Mesenchymal stem cell (in vitro differentiated cells and primary cell): ENCODE results near the gene SDK2.

Source experiments
- DNase-seq: peaks from one replicate; pipeline ENCODE4 v3.0.0-alpha.2; 2013
- H2AFZ ChIP-seq: one replicate; pipeline ENCODE4 v1.6.1; 2013; ENCODE audit warnings: low read depth, mild to moderate bottlenecking, control low read depth, inconsistent platforms, low read length, moderate library complexity
- H2AK5ac ChIP-seq: 2 replicates; pipeline ENCODE4 v1.6.1; 2013; ENCODE audit warnings: low read length, moderate library complexity, mild to moderate bottlenecking, inconsistent platforms; ENCODE audit not compliant: severe bottlenecking
- H2BK120ac ChIP-seq: one replicate; pipeline ENCODE4 v1.6.1; 2013; ENCODE audit warnings: low read depth, mild to moderate bottlenecking, inconsistent platforms, low read length, moderate library complexity
- H2BK12ac ChIP-seq, 2 experiments: one replicate each; pipeline ENCODE4 v1.6.1; 2013; ENCODE audit warnings: inconsistent platforms in 2 of 2, low read length in 2 of 2, mild to moderate bottlenecking in 2 of 2, moderate library complexity in 2 of 2, control low read depth in 1 of 2
- H2BK15ac ChIP-seq: one replicate; pipeline ENCODE4 v1.6.1; 2013; ENCODE audit warnings: mild to moderate bottlenecking, low read depth, inconsistent platforms; ENCODE audit not compliant: poor library complexity, severe bottlenecking
- H2BK5ac ChIP-seq: 2 replicates; pipeline ENCODE4 v1.6.1; 2013; ENCODE audit warnings: low read depth, mild to moderate bottlenecking, low read length, control low read depth, inconsistent platforms; ENCODE audit not compliant: poor library complexity, severe bottlenecking
- H3K14ac ChIP-seq, 2 experiments: one replicate each; pipeline ENCODE4 v1.6.1; 2013; ENCODE audit warnings: inconsistent platforms in 2 of 2, low read length in 2 of 2, control low read depth in 1 of 2, mild to moderate bottlenecking in 1 of 2, moderate library complexity in 1 of 2
- H3K18ac ChIP-seq, 2 experiments: one replicate each; pipeline ENCODE4 v1.6.1; 2013; ENCODE audit warnings: inconsistent platforms in 2 of 2, low read length in 2 of 2, control low read depth in 1 of 2, low read depth in 1 of 2, mild to moderate bottlenecking in 1 of 2
- H3K23ac ChIP-seq, 2 experiments: one replicate each; pipeline ENCODE4 v1.6.1; 2013; ENCODE audit warnings: inconsistent platforms in 2 of 2, low read length in 2 of 2, mild to moderate bottlenecking in 2 of 2, moderate library complexity in 2 of 2, control low read depth in 1 of 2
- H3K27ac ChIP-seq: 2 replicates; pipeline ENCODE4 v1.5.1; 2013; ENCODE audit warnings: mild to moderate bottlenecking, moderate library complexity, low read length, control low read depth, inconsistent platforms; ENCODE audit not compliant: poor library complexity, severe bottlenecking
- H3K27me3 ChIP-seq, 2 experiments: 2 replicates each; pipeline versions ENCODE4 v1.6.1 to v1.7.0; 2013; ENCODE audit warnings: low read length in 2 of 2, mild to moderate bottlenecking in 2 of 2, moderate library complexity in 2 of 2, control low read depth in 1 of 2, inconsistent platforms in 1 of 2; ENCODE audit not compliant: control insufficient read depth in 1 of 2, insufficient read depth in 1 of 2
- H3K36me3 ChIP-seq, 2 experiments: 2 replicates each; pipeline versions ENCODE4 v1.6.1 to v1.7.0; 2013; ENCODE audit warnings: low read length in 2 of 2, control low read depth in 1 of 2, inconsistent platforms in 1 of 2, low read depth in 1 of 2, mild to moderate bottlenecking in 1 of 2; ENCODE audit not compliant: insufficient read depth in 2 of 2, control insufficient read depth in 1 of 2
- H3K4ac ChIP-seq, 2 experiments: one replicate each; pipeline ENCODE4 v1.6.1; 2013; ENCODE audit warnings: inconsistent platforms in 2 of 2, low read length in 2 of 2, mild to moderate bottlenecking in 2 of 2, moderate library complexity in 2 of 2, control low read depth in 1 of 2, low read depth in 1 of 2
- H3K4me1 ChIP-seq: 2 replicates; pipeline ENCODE4 v1.6.1; 2013; ENCODE audit warnings: low read depth, low read length, control low read depth; ENCODE audit not compliant: control insufficient read depth, insufficient read depth
- H3K4me2 ChIP-seq: 2 replicates; pipeline ENCODE4 v1.6.1; 2013; ENCODE audit warnings: low read length, mild to moderate bottlenecking, inconsistent platforms; ENCODE audit not compliant: poor library complexity, severe bottlenecking
- H3K4me3 ChIP-seq, 2 experiments: 2 replicates each; pipeline versions ENCODE4 v1.5.1 to v1.7.0; 2013; ENCODE audit warnings: low read length in 2 of 2, mild to moderate bottlenecking in 2 of 2, control low read depth in 1 of 2, low read depth in 1 of 2; ENCODE audit not compliant: insufficient read depth in 1 of 2
- H3K79me1 ChIP-seq: replicated peaks from 2 replicates; pipeline ENCODE4 v1.6.1; 2013; ENCODE audit warnings: mild to moderate bottlenecking, control low read depth, low read length, inconsistent platforms; ENCODE audit not compliant: poor library complexity, severe bottlenecking
- H3K9ac ChIP-seq: 2 replicates; pipeline ENCODE4 v1.7.0; 2013; ENCODE audit warnings: mild to moderate bottlenecking, low read length, moderate library complexity
- H3K9me3 ChIP-seq: 2 replicates; pipeline ENCODE4 v1.7.0; 2013; ENCODE audit warnings: mild to moderate bottlenecking, low read length; ENCODE audit not compliant: control insufficient read depth
- H4K8ac ChIP-seq: one replicate; pipeline ENCODE4 v1.6.1; 2013; ENCODE audit warnings: inconsistent platforms, mild to moderate bottlenecking, low read length, moderate library complexity
- H4K91ac ChIP-seq: one replicate; pipeline ENCODE4 v1.6.1; 2013; ENCODE audit warnings: mild to moderate bottlenecking, low read length, inconsistent platforms
- WGBS: methylation state at CpG from one replicate; pipeline ENCODE4 v1.1.7; 2013; ENCODE audit warnings: mixed read lengths; 5-methylcytosine and 5-hydroxymethylcytosine counted together

Gene SDK2

DNA sequence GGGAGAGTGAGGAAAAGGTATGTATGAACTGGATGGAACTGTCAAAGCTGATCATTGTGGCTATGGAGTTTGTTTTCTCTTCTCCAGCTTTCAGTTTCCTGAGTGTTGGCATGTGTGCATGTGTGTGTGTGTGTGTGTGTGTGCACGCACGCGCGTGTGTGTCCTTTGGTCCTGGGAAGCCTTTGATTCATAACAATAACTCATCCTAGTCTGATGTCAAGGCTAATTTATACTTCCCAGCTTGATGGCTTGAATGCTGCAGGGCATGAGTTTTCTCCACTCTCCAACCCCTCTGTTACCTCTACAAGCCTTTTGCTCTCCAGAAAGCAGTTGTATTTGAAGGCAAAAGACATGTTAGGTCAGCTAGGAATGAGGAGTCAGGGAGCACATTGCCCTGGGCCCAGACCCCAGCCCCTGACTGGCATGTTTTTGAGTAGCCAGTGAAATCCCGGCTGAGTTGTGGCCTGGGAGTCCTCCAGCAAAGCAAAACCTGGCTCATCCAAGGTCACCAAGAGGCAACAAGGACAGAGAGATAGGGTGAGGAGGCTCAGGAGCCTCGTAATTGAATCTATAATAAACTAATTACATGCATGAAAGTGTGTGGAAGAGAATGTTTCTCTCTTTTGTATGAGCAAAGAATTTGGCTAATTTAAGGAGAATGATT is 323.5 kb downstream of the SDK2 start:
- Histone ChIP-seq H3K36me3 (no peaks in the 10 kb centered on the region), H3K27ac (no peak overlapping the region), H2AFZ (no peak overlapping the region), H3K79me1 (no peaks in the 10 kb centered on the region), H3K14ac (no peak overlapping the region), H4K91ac (no peak overlapping the region), H3K18ac (no peak overlapping the region), H2BK12ac (no peak overlapping the region), H3K4me1 (peaks cover 17% of the 10 kb centered on the region), H3K4me2 (no peak overlapping the region), H2AK5ac (no peak overlapping the region), H3K9ac (no peak overlapping the region), H3K9me3 (no peaks in the 10 kb centered on the region), H2BK120ac (no peak overlapping the region), H2BK5ac (no peak overlapping the region), H4K8ac (no peak overlapping the region), H3K4ac (no peak overlapping the region), H3K4me3 (no peak overlapping the region), H3K27me3 (no peaks in the 10 kb centered on the region), H2BK15ac (no peak overlapping the region), H3K23ac (no peak overlapping the region)
- WGBS = 80% methylated on average over 1 of the region's 6 CpGs
- DNase-seq = no peak

DNA sequence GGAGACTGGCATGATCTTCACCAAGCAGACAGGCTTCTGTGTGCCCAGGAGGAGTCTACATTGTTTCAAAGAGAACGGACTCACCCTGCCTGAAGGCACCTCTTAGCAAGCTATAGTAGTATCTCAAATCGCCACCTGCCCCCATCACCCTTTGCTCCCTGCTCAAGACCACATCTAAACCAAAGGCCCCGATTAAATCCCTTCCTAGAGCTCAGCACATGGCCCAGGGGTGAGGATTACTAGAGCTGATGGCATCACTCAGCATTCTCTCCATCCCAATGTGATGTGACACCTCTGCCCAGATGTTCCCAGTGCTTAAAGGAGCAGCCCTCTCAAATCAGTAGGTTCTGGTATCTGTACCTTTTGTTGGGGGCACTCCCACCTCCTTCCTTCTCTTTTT is 324.5 kb downstream of the SDK2 start:
- H3K36me3 ChIP-seq = no peaks in the 10 kb centered on the region
- no peak overlapping the region for H2AK5ac ChIP-seq
- no peak for DNase-seq
- H3K4me1 ChIP-seq = peaks cover 15% of the 10 kb centered on the region
- H3K14ac ChIP-seq = no peak overlapping the region
- no peak overlapping the region for H3K18ac ChIP-seq
- no peak overlapping the region for H3K4ac ChIP-seq
- no peak overlapping the region for H3K9ac ChIP-seq
- no peak overlapping the region for H3K23ac ChIP-seq
- no peak overlapping the region for H2BK15ac ChIP-seq
- H3K79me1 ChIP-seq = no peaks in the 10 kb centered on the region
- H4K8ac ChIP-seq = no peak overlapping the region
- no peak overlapping the region for H2BK5ac ChIP-seq
- no peak overlapping the region for H3K4me3 ChIP-seq
- WGBS = 84% methylated on average over 3 of the region's 3 CpGs
- H3K27ac ChIP-seq = no peak overlapping the region
- H3K27me3 ChIP-seq = no peaks in the 10 kb centered on the region
- H2AFZ ChIP-seq = no peak overlapping the region
- no peak overlapping the region for H2BK120ac ChIP-seq
- no peak overlapping the region for H4K91ac ChIP-seq
- no peak overlapping the region for H2BK12ac ChIP-seq
- no peaks in the 10 kb centered on the region for H3K9me3 ChIP-seq
- no peak overlapping the region for H3K4me2 ChIP-seq

DNA sequence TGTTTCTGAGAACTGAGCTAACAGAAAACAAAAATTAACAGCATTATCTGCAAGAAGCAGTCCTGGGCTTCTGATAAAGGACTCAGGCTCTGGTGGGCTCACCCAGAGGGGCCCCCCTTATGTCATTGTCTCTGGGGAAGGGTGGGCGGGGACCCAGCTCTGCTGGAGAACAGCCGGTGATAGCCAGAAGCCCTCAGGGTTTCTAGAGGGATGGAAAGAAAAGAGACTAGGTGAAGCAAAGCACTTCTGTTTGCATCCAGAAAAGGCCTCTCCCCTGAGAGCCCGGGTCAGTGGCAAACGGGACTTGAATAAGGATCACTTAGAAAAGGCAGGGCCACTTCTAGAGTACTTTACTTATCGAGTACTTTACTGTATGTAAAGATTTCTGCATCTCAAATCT is 325.4 kb downstream of the SDK2 start:
- Histone ChIP-seq H3K27ac (no peak overlapping the region), H3K36me3 (no peaks in the 10 kb centered on the region), H3K4me3 (no peak overlapping the region), H3K9me3 (no peaks in the 10 kb centered on the region), H2BK12ac (no peak overlapping the region), H3K18ac (no peak overlapping the region), H3K23ac (no peak overlapping the region), H2BK15ac (no peak overlapping the region), H4K8ac (no peak overlapping the region), H4K91ac (no peak overlapping the region), H2AK5ac (no peak overlapping the region), H3K4ac (no peak overlapping the region), H3K14ac (no peak overlapping the region), H2AFZ (no peak overlapping the region), H2BK5ac (no peak overlapping the region), H3K4me1 (peaks cover 10% of the 10 kb centered on the region), H3K27me3 (no peaks in the 10 kb centered on the region), H3K9ac (no peak overlapping the region), H3K79me1 (no peaks in the 10 kb centered on the region), H3K4me2 (no peak overlapping the region), H2BK120ac (no peak overlapping the region)
- 58% methylated on average over 5 of the region's 5 CpGs for WGBS
- no peak for DNase-seq

DNA sequence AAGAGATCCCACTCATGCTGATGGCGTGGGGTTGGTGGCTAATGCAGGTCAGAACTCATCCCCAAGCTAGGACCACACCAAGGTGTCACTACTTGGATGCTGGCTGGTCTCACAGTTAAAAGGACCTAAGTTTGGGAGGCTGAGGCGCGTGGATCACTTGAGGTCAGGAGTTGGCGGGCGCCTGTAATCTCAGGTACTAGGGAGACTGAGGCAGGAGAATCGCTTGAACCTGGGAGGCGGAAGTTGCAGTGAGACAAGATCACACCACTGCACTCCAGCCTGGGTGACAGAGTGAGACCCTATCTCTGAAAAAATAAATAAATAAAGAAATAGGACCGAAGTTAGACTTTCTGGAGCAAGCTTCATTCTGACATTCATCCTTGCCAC is 325.8 kb downstream of the SDK2 start:
- H3K14ac ChIP-seq = no peak overlapping the region
- WGBS = 92% methylated on average over 6 of the region's 8 CpGs
- no peak overlapping the region for H2BK5ac ChIP-seq
- no peak overlapping the region for H3K27ac ChIP-seq
- H3K36me3 ChIP-seq = no peaks in the 10 kb centered on the region
- no peak overlapping the region for H3K9ac ChIP-seq
- H2BK15ac ChIP-seq = no peak overlapping the region
- no peaks in the 10 kb centered on the region for H3K27me3 ChIP-seq
- H2BK120ac ChIP-seq = no peak overlapping the region
- no peak overlapping the region for H2AK5ac ChIP-seq
- no peak overlapping the region for H3K4me3 ChIP-seq
- no peak overlapping the region for H4K91ac ChIP-seq
- H4K8ac ChIP-seq = no peak overlapping the region
- H3K18ac ChIP-seq = peak overlapping the region in 1 of 2 experiments; percentile 2
- no peak overlapping the region for H2AFZ ChIP-seq
- H3K23ac ChIP-seq = no peak overlapping the region
- H2BK12ac ChIP-seq = no peak overlapping the region
- peaks cover 6% of the 10 kb centered on the region for H3K4me1 ChIP-seq
- H3K9me3 ChIP-seq = no peaks in the 10 kb centered on the region
- no peak overlapping the region for H3K4ac ChIP-seq
- DNase-seq = no peak
- H3K4me2 ChIP-seq = no peak overlapping the region
- H3K79me1 ChIP-seq = no peaks in the 10 kb centered on the region
